ENCODE results near the gene SYK. TPM values are rescaled to one million over a fixed set of nuclear protein-coding genes. Genes with fewer than 3 reads are reported as not detected.

SYK gene
- total RNA-seq, 1 donor from 2014 or later = 7.4 TPM

DNA sequence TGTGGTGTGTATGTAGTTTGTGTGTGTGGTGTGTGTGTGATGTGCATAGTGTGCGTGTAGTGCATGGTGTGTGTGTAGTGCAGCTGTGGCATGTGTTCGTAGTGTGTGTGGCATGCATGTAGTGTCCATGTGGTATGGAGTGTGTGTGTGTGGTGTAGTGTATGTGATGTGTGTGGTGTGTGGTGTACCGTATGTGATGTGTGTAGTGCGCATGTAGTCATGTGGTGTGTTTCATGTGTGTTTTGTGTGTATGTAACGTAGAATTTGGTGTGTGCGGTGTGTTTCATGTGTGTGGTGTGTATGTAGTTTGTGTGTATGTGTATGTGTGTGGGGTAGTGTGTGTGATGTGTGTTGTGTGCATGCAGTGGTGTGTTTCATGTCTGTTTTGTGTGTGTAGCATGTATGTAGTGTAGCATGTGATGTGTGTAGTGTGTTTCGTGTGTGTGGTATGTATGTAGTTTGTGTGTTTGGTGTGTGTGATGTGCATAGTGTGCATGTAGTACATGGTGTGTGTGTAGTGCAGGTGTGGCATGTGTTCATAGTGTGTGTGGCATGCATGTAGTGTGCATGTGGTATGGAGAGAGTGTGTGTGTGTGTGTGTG, 40.7 kb downstream of the SYK start:
- no peaks in the 10 kb centered on the region for H3K27me3 Mint-ChIP-seq
- no peaks in the 10 kb centered on the region for H3K36me3 Mint-ChIP-seq (ENCODE audit: insufficient read depth)
- DNase-seq (ENCODE audit: low spot score, unreplicated experiment) = no peak
- H3K27ac Mint-ChIP-seq = no peak overlapping the region
- no peak overlapping the region for H3K4me3 Mint-ChIP-seq (ENCODE audit: low read depth)
- no peak for TF ChIP-seq CTCF (IDR thresholded peaks at IDR 0.05; ENCODE audit: unreplicated experiment)
- H3K9me3 Mint-ChIP-seq (ENCODE audit: low read depth) = no peaks in the 10 kb centered on the region
- H3K4me1 Mint-ChIP-seq (ENCODE audit: low read depth) = no peaks in the 10 kb centered on the region

DNA sequence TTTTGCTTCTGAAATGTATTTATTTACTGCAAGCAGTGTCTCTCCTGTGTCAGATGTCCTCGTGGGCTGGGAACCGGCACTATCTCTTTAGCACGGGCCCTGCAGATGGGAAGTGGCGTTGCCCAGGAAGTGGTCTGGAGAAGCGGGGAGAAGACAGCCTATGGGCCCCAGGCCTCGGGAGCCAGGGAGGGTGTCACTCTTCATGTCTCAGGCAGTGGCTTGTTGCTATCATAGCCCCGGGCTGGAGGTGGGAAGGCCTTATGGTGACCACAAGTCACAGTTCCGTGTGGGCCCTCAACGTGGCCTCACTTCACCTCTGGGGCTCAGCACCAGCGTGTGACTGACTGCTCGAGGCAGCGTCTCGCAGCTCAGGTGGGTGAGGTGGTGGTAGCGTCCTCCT, 41.4 kb downstream of the SYK start:
- Mint-ChIP-seq H3K27ac (no peak overlapping the region), H3K36me3 (ENCODE audit: insufficient read depth) (no peaks in the 10 kb centered on the region), H3K9me3 (ENCODE audit: low read depth) (no peaks in the 10 kb centered on the region), H3K27me3 (no peaks in the 10 kb centered on the region), H3K4me3 (ENCODE audit: low read depth) (no peak overlapping the region), H3K4me1 (ENCODE audit: low read depth) (no peaks in the 10 kb centered on the region)
- no peak for DNase-seq (ENCODE audit: low spot score, unreplicated experiment)
- TF ChIP-seq CTCF (IDR thresholded peaks at IDR 0.05; ENCODE audit: unreplicated experiment) = no peak

GRCh38 chr9:90843525-90843924, 41.9 kb downstream of the SYK start:
- no peak for DNase-seq (ENCODE audit: low spot score, unreplicated experiment)
- TF ChIP-seq CTCF (IDR thresholded peaks at IDR 0.05; ENCODE audit: unreplicated experiment) = no peak
- H3K9me3 Mint-ChIP-seq (ENCODE audit: low read depth) = no peaks in the 10 kb centered on the region
- no peaks in the 10 kb centered on the region for H3K4me1 Mint-ChIP-seq (ENCODE audit: low read depth)
- H3K27ac Mint-ChIP-seq = no peak overlapping the region
- H3K27me3 Mint-ChIP-seq = no peaks in the 10 kb centered on the region
- H3K36me3 Mint-ChIP-seq (ENCODE audit: insufficient read depth) = no peaks in the 10 kb centered on the region
- H3K4me3 Mint-ChIP-seq (ENCODE audit: low read depth) = no peak overlapping the region

GRCh38 chr9:90844326-90844725, 42.7 kb downstream of the SYK start:
- DNase-seq (ENCODE audit: low spot score, unreplicated experiment) = no peak

DNA sequence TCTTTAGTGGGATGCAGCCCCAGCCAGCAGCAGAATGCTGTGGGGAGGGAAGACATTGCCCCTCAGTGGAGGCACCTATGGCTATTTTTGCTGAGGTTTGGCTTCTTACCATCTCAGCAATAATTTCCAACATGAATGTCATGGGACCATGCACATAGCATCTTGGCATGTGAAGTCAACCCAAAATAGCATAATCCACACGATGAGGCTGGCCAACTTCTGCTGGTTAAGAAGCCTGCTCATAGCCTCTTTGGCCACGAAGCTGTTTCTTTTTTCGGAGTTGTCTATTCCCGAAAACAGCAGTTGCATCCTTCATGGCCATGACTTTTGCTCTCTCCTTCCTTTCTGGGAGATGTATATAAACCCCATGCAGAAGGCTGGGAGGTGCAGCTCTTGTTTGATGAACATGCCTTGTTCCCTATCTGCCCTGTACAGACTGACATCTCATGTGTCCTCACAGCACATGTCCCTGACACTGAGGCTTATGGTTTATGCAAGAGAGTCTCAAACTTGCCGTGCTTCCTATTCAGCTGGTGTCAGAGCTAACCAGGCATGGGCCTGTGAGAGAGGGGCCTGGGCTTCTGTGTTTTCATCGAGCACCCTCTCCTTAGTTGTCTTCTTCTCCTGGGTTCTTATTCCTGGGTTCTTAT, 45.3 kb downstream of the SYK start:
- no peaks in the 10 kb centered on the region for H3K27me3 Mint-ChIP-seq
- DNase-seq (ENCODE audit: low spot score, unreplicated experiment) = no peak
- H3K36me3 Mint-ChIP-seq (ENCODE audit: insufficient read depth) = no peaks in the 10 kb centered on the region
- no peak for TF ChIP-seq CTCF (IDR thresholded peaks at IDR 0.05; ENCODE audit: unreplicated experiment)
- H3K9me3 Mint-ChIP-seq (ENCODE audit: low read depth) = no peaks in the 10 kb centered on the region
- no peaks in the 10 kb centered on the region for H3K4me1 Mint-ChIP-seq (ENCODE audit: low read depth)
- no peak overlapping the region for H3K27ac Mint-ChIP-seq
- no peak overlapping the region for H3K4me3 Mint-ChIP-seq (ENCODE audit: low read depth)

More at GRCh38 chr9:90844326-90844725, 42.7 kb downstream of the SYK start:
- no peak for TF ChIP-seq CTCF (IDR thresholded peaks at IDR 0.05; ENCODE audit: unreplicated experiment)
- H3K9me3 Mint-ChIP-seq (ENCODE audit: low read depth) = no peaks in the 10 kb centered on the region
- no peaks in the 10 kb centered on the region for H3K27me3 Mint-ChIP-seq
- H3K4me1 Mint-ChIP-seq (ENCODE audit: low read depth) = no peaks in the 10 kb centered on the region
- no peaks in the 10 kb centered on the region for H3K36me3 Mint-ChIP-seq (ENCODE audit: insufficient read depth)
- no peak overlapping the region for H3K27ac Mint-ChIP-seq
- H3K4me3 Mint-ChIP-seq (ENCODE audit: low read depth) = no peak overlapping the region

Data from progenitor cell of endocrine pancreas (in vitro differentiated cells).